Thyroid gland (tissue), 4 donors: ENCODE results near the gene CEP192. TPM values are rescaled to one million over a fixed set of nuclear protein-coding genes. Genes with fewer than 3 reads are reported as not detected.

Experiments used
- DNase-seq, 2 donors: peaks; one replicate each; pipeline ENCODE4 v3.0.0-alpha.2; 2019
- H3K27ac ChIP-seq, 3 donors: fragments of 200-600 bp; sonication (generic); 1 replicate in 2 of 3; 2 replicates in 1 of 3; pipeline ENCODE4 v1.5.1; 2016 to 2019; ENCODE audit warnings: mild to moderate bottlenecking in 1 of 3, moderate library complexity in 1 of 3
- H3K27me3 ChIP-seq: fragments of 200-600 bp; sonication (generic); one replicate; pipeline ENCODE4 v1.5.1; 2019
- H3K36me3 ChIP-seq, 2 donors: fragments of 200-600 bp; sonication (generic); one replicate each; pipeline ENCODE4 v1.5.1; 2016 to 2019
- H3K4me1 ChIP-seq, 2 donors: fragments of 200-600 bp; sonication (generic); one replicate each; pipeline ENCODE4 v1.5.1; 2017 to 2019
- H3K4me3 ChIP-seq, 3 donors: fragments of 200-600 bp; sonication (generic); replicated peaks in 1 of 3; 1 replicate in 2 of 3; 2 replicates in 1 of 3; pipeline ENCODE4 v1.5.1; 2016; ENCODE audit warnings: mild to moderate bottlenecking in 1 of 3
- H3K9me3 ChIP-seq: fragments of 200-600 bp; sonication (generic); one replicate; pipeline ENCODE4 v1.5.1; 2017
- POLR2A ChIP-seq, 2 donors: fragments of 450-650 bp; IDR thresholded peaks; one replicate each; pipeline ENCODE4 v1.6.1; 2017; ENCODE audit warnings: antibody characterized with exemption in 2 of 2, mild to moderate bottlenecking in 2 of 2, moderate library complexity in 1 of 2
- WGBS, 2 donors: methylation state at CpG; one replicate each; pipeline ENCODE4 v1.1.5; 2017; 5-methylcytosine and 5-hydroxymethylcytosine counted together
- intact Hi-C: fragments of 100-400 bp; cut with DNase I; formaldehyde crosslinking; loops from one replicate; pipeline ENCODE4 v1.15.1; 2023
- total RNA-seq, 4 donors: library from RNA; depleted of rRNA; stranded (reverse); fragments of >200 nt; gene quantifications; one replicate each; pipeline ENCODE4 v1.2.3, GENCODE V29; 2016
- TF ChIP-seq, protein P1 (sequence below), 6 experiments: fragments of 200-600 bp in 3 of 6; fragments of 450-650 bp in 3 of 6; sonication (generic) in 3 of 6; IDR thresholded peaks; one replicate each; pipeline ENCODE4 v1.5.1; 2016 to 2019; ENCODE audit warnings: antibody characterized with exemption in 6 of 6, mild to moderate bottlenecking in 2 of 6, inconsistent platforms in 1 of 6, moderate library complexity in 1 of 6

Gene CEP192
- total RNA-seq, 4 donors from 2014 or later, result 23.8 to 36.0 (median 32.2) TPM

DNA sequence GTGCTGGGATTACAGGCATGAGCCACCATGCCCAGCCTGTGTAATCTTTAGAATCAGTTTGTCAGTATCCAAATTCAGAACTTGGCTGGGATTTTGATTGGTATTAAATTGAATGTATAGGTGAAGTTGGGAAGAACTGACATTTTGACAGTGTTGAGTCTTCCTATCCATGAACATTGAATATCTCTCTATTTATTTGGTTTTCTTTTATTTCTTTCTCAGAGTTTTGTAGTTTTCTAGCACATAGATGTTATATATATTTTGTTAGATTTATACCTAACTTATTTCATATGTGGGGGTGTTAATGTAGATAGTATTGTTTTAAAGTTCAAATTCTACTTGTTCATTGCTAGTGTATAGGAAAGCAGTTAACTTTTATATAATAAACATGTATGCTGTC is 31.5 kb downstream of the CEP192 start:
- H3K9me3 ChIP-seq, result no peaks in the 10 kb centered on the region
- intact Hi-C loops, result no loop called here
- H3K4me3 ChIP-seq, result no peak overlapping the region
- peaks cover 14 to 20% of the 10 kb centered on the region in 2 donors for H3K36me3 ChIP-seq
- no peaks in the 10 kb centered on the region for H3K27me3 ChIP-seq
- DNase-seq, result no peak
- peaks cover 0 to 9% of the 10 kb centered on the region in 2 donors for H3K4me1 ChIP-seq
- no peak for TF ChIP-seq POLR2A (IDR thresholded peaks at IDR 0.05)
- TF ChIP-seq, protein P1, sequence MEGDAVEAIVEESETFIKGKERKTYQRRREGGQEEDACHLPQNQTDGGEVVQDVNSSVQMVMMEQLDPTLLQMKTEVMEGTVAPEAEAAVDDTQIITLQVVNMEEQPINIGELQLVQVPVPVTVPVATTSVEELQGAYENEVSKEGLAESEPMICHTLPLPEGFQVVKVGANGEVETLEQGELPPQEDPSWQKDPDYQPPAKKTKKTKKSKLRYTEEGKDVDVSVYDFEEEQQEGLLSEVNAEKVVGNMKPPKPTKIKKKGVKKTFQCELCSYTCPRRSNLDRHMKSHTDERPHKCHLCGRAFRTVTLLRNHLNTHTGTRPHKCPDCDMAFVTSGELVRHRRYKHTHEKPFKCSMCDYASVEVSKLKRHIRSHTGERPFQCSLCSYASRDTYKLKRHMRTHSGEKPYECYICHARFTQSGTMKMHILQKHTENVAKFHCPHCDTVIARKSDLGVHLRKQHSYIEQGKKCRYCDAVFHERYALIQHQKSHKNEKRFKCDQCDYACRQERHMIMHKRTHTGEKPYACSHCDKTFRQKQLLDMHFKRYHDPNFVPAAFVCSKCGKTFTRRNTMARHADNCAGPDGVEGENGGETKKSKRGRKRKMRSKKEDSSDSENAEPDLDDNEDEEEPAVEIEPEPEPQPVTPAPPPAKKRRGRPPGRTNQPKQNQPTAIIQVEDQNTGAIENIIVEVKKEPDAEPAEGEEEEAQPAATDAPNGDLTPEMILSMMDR (IDR thresholded peaks at IDR 0.05), result no peak
- no peak overlapping the region for H3K27ac ChIP-seq

DNA sequence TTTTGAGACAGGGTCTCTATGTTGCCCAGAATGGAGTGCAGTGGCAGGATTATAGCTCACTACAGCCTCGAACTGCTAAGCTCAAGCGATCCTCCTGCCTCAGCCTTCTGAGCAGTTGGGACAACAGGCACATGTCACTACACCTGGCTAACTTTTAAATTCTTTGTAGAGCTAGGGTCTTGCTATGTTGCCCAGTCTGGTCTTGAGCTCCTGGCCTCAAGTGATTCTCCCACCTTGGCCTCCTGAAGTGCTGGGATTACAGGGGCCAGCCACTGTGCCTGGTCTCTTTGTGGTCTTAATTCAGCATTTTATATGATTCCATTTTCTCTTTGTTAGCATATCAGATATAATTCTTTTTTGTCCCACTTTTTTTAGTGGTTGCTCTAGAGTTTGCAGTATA is 34.1 kb downstream of the CEP192 start:
- peaks cover 17 to 18% of the 10 kb centered on the region in 2 donors for H3K4me1 ChIP-seq
- TF ChIP-seq, protein P1 (IDR thresholded peaks at IDR 0.05), result no peak
- TF ChIP-seq POLR2A (IDR thresholded peaks at IDR 0.05), result no peak
- intact Hi-C loops, result no loop called here
- H3K36me3 ChIP-seq, result peaks cover 4 to 6% of the 10 kb centered on the region in 2 donors
- DNase-seq, result no peak
- WGBS, 2 donors, result 95 to 96% methylated on average over 2 of the region's 2 CpGs
- no peak overlapping the region for H3K4me3 ChIP-seq
- no peaks in the 10 kb centered on the region for H3K27me3 ChIP-seq
- H3K27ac ChIP-seq, result no peak overlapping the region
- no peaks in the 10 kb centered on the region for H3K9me3 ChIP-seq

DNA sequence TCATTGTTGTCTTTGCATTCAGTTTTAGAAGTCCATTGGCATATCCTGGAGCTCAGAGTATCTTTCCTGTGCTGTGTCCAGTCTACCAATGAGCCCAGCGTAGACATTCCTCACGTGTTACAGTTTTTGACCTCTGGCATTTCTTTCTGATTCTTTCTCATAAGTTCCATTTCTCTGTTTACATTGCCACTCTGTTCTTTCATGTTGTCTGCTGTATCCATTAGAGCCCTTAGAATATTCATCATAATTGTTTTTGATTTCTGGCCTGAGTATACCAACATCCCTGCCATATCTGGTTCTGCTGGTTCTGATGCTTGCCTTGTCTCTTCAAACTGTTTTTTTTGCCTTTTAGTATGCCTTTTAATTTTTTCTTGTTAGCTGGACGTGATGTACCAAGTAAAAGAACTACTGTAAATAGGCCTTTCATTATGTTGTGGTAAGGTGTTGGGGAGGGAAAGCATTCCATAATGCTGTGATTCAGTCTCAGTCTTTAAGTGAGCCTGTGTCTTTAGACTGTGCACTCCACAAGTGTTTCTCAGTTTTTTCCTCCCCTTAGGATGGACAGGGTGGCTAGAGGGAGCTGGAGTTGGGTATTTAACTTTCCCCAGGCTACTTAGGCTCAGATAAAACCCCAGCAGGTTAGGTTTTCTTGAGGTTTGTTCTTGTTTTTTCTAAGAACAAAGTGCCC is 35.6 kb downstream of the CEP192 start:
- no peaks in the 10 kb centered on the region for H3K36me3 ChIP-seq
- H3K4me3 ChIP-seq, result no peak overlapping the region
- no peaks in the 10 kb centered on the region for H3K9me3 ChIP-seq
- peaks cover 17 to 18% of the 10 kb centered on the region in 2 donors for H3K4me1 ChIP-seq
- no peak for DNase-seq
- intact Hi-C loops, result no loop called here
- H3K27ac ChIP-seq, result no peak overlapping the region
- no peak for TF ChIP-seq POLR2A (IDR thresholded peaks at IDR 0.05)
- TF ChIP-seq, protein P1 (IDR thresholded peaks at IDR 0.05), result no peak
- no peaks in the 10 kb centered on the region for H3K27me3 ChIP-seq
- WGBS, 2 donors, result 88 to 92% methylated on average over 3 of the region's 3 CpGs

DNA sequence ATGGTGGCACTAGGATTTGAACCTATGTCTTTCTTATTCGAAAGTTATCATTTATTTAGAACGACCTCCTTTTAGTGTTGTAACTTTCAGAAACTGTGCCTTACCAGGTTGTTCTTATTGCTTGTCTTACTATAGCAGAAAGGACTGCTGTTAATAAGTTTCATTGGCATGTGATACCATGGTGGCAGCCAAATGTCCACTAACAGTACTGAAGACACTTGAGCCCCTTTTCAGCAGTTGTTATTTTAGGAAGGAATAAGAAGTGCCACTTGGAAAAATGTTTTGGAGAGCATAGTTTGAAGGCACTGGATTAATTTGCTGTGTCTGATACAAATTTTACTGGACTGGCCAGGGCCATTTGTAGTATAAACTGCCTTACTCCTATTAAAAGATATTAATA is 37.7 kb downstream of the CEP192 start:
- peak; percentile 79 to 80 for DNase-seq
- 54 to 60% methylated on average over 2 of the region's 2 CpGs for WGBS, 2 donors
- H3K27ac ChIP-seq, result peak overlapping the region in 1 of 3 donors; percentile 52

DNA sequence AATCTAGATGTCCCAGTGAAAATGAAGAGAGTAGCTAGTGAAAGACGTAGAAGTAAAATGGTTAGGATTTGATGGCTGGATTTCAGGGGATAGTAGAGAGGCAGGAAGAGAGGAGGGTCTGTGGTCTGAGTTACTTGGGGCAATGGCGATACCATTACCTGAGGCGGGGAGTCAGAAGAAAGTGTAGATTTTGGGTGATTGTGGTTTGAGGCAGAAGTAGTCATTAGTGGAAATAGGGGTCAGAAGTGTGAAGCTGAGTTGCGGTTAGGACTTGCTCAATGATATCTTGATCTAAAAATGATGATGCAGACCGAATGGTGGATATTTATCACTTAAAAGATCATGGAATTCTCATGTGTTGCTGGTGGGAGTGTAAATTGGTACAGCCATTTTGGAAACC is 41.0 kb downstream of the CEP192 start:
- no peak overlapping the region for H3K4me3 ChIP-seq

More for the DNA sequence above, 37.7 kb downstream of the CEP192 start:
- TF ChIP-seq POLR2A (IDR thresholded peaks at IDR 0.05), result no peak
- TF ChIP-seq, protein P1 (IDR thresholded peaks at IDR 0.05), result no peak
- H3K36me3 ChIP-seq, result peaks cover 0 to 6% of the 10 kb centered on the region in 2 donors
- no peaks in the 10 kb centered on the region for H3K9me3 ChIP-seq
- H3K27me3 ChIP-seq, result no peaks in the 10 kb centered on the region
- intact Hi-C loops, result no loop called here
- peaks cover 17 to 18% of the 10 kb centered on the region in 2 donors for H3K4me1 ChIP-seq
- no peak overlapping the region for H3K4me3 ChIP-seq

More for the DNA sequence above, 41.0 kb downstream of the CEP192 start:
- Histone ChIP-seq H3K4me1 (peaks cover 15 to 21% of the 10 kb centered on the region in 2 donors), H3K36me3 (peaks cover 0 to 6% of the 10 kb centered on the region in 2 donors), H3K27me3 (no peaks in the 10 kb centered on the region), H3K27ac (no peak overlapping the region), H3K9me3 (no peaks in the 10 kb centered on the region)
- no peak for DNase-seq
- intact Hi-C loops, result no loop called here
- 88 to 97% methylated on average over 5 of the region's 5 CpGs for WGBS, 2 donors
- TF ChIP-seq, protein P1 (IDR thresholded peaks at IDR 0.05), result no peak
- no peak for TF ChIP-seq POLR2A (IDR thresholded peaks at IDR 0.05)
